KMS-11 (cell line): ENCODE results near the gene ZFYVE28.
A peak's percentile ranks its signal among the peaks of the same experiment; 100 is the strongest.

ENCODE experiments used
- H2AFZ ChIP-seq: fragments of 200-600 bp; sonication (generic); 2 replicates; pipeline ENCODE4 v1.6.1; 2016; ENCODE audit warnings: antibody characterized with exemption, mixed run types, low read depth
- H3K27ac ChIP-seq: fragments of 200-600 bp; sonication (generic); 2 replicates; pipeline ENCODE4 v1.6.1; 2016; ENCODE audit warnings: mild to moderate bottlenecking, mixed run types
- H3K27me3 ChIP-seq: fragments of 200-600 bp; sonication (generic); 2 replicates; pipeline ENCODE4 v1.6.1; 2017; ENCODE audit warnings: mild to moderate bottlenecking, low read depth, mixed run types, moderate library complexity; ENCODE audit not compliant: insufficient read depth
- H3K36me3 ChIP-seq: fragments of 200-600 bp; sonication (generic); 2 replicates; pipeline ENCODE4 v1.6.1; 2017; ENCODE audit warnings: mild to moderate bottlenecking, mixed run types; ENCODE audit not compliant: insufficient read depth
- H3K4me1 ChIP-seq: fragments of 200-600 bp; sonication (generic); 2 replicates; pipeline ENCODE4 v1.6.1; 2016; ENCODE audit warnings: mild to moderate bottlenecking, low read depth, mixed run types; ENCODE audit not compliant: poor library complexity, severe bottlenecking
- H3K4me2 ChIP-seq: fragments of 200-600 bp; sonication (generic); 2 replicates; pipeline ENCODE4 v1.7.0; 2016; ENCODE audit warnings: mild to moderate bottlenecking, mixed run types
- H3K4me3 ChIP-seq: fragments of 200-600 bp; sonication (generic); IDR thresholded peaks from 2 replicates; pipeline ENCODE4 v1.6.1; 2017; ENCODE audit warnings: low read depth, low read length, mixed read lengths; ENCODE audit not compliant: insufficient read depth
- H3K79me2 ChIP-seq: fragments of 200-600 bp; sonication (generic); 2 replicates; pipeline ENCODE4 v1.6.1; 2016; ENCODE audit warnings: low read depth, mixed run types; ENCODE audit not compliant: insufficient read depth
- H3K9ac ChIP-seq: fragments of 200-600 bp; sonication (generic); 2 replicates; pipeline ENCODE4 v1.6.1; 2016; ENCODE audit warnings: mild to moderate bottlenecking, mixed run types
- H4K20me1 ChIP-seq: fragments of 200-600 bp; sonication (generic); 2 replicates; pipeline ENCODE4 v1.6.1; 2016; ENCODE audit warnings: mild to moderate bottlenecking, mixed run types; ENCODE audit not compliant: insufficient read depth
- TF ChIP-seq, protein P1 (sequence below): fragments of 200-600 bp; sonication (generic); conservative IDR thresholded peaks from 2 replicates; pipeline ENCODE4 v1.6.1; 2017; ENCODE audit warnings: low read depth, mild to moderate bottlenecking, antibody characterized with exemption, low read length, moderate library complexity, mixed read lengths

The ZFYVE28 gene

DNA sequence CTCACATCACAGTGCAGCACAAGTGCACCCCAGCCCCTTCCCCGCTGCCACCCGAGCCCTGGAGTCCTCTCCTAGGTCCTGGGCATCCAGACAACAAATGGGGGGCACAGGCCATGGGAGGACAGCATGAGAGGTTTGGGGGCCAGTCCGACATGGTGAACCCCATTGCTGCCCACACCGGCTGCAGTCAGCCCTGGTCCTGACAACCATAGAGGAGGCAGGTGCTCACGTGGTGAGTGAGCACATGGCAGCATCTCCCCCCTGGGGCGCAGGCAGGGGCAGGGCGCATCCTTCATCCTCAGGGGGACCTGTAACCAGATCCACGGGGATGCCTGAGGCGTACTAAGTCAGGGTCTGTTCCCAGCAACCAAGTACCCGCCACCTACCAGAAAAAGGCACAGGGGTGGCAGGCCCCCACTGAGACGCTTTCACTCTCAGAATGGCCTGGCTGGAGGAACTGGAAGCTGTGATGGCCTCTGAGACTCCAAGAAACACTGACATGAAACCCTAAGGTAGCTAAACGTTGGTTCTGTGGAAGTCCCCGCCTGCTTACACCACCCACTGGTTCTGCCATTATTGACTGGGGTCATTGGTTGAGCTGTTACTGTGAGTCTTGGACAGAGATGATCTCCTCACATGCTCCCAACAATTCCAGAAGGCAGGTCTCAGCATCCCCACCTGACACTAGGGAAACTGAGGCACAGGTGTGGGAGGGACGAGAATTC is 6.5 kb downstream of the ZFYVE28 start:
- Histone ChIP-seq H3K27ac (peak overlapping the region; percentile 98), H3K79me2 (no peaks in the 10 kb centered on the region), H3K36me3 (no peaks in the 10 kb centered on the region), H3K4me3 (no peak overlapping the region), H3K9ac (peak overlapping the region; percentile 87), H3K4me2 (peak overlapping the region; percentile 80), H3K4me1 (peaks cover 30% of the 10 kb centered on the region), H4K20me1 (no peaks in the 10 kb centered on the region), H3K27me3 (no peaks in the 10 kb centered on the region), H2AFZ (peak overlapping the region; percentile 5; the same call in 1 of the 2 replicates)
- TF ChIP-seq, protein P1, sequence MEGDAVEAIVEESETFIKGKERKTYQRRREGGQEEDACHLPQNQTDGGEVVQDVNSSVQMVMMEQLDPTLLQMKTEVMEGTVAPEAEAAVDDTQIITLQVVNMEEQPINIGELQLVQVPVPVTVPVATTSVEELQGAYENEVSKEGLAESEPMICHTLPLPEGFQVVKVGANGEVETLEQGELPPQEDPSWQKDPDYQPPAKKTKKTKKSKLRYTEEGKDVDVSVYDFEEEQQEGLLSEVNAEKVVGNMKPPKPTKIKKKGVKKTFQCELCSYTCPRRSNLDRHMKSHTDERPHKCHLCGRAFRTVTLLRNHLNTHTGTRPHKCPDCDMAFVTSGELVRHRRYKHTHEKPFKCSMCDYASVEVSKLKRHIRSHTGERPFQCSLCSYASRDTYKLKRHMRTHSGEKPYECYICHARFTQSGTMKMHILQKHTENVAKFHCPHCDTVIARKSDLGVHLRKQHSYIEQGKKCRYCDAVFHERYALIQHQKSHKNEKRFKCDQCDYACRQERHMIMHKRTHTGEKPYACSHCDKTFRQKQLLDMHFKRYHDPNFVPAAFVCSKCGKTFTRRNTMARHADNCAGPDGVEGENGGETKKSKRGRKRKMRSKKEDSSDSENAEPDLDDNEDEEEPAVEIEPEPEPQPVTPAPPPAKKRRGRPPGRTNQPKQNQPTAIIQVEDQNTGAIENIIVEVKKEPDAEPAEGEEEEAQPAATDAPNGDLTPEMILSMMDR: no peak

DNA sequence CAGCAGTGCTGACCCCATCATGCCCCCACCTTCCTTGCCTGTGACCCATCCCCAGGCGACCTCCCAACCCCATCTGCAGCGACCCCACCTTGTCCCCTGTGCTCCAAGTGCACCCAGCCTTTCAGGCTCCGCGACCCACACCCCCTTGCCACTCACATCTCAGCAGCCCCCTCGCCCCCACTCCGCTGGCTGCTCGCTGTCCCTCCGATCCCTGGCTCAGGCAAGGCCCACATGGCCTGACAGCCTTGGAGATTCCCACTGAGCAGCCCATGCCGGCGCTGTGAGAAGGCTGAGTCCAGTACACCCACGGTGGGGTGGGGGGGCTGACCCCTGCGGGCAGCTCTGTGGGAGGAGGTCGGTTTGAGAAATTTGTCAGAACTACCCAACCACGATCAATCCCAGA is 9.1 kb downstream of the ZFYVE28 start:
- H3K9ac ChIP-seq: no peak overlapping the region
- H3K27ac ChIP-seq: no peak overlapping the region
- TF ChIP-seq, protein P1: no peak

DNA sequence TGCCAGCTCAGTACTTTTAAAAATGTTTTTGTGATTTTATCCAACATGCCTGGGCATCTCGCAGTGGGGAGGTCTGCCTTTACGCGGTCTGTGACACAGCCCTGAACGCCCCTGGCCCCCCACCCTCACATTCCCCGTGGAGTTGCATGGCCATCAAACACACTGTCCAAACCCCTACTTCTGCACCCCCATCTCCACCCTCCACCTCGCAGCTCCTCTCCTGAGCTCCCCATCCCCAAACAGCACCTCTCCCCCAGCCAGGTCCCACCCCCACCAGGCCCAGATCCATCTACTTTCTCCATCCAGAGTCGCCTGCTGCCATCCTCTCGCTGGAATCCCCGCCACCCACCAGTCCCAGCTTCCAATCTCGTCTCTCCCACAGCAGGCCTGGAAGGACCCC is 9.5 kb downstream of the ZFYVE28 start:
- H4K20me1 ChIP-seq: no peaks in the 10 kb centered on the region
- H3K4me3 ChIP-seq: no peak overlapping the region

More for the DNA sequence above, 9.1 kb downstream of the ZFYVE28 start:
- Histone ChIP-seq H3K27me3 (no peaks in the 10 kb centered on the region), H3K4me1 (peaks cover 23% of the 10 kb centered on the region), H3K36me3 (no peaks in the 10 kb centered on the region), H4K20me1 (no peaks in the 10 kb centered on the region), H2AFZ (no peak overlapping the region), H3K79me2 (no peaks in the 10 kb centered on the region), H3K4me3 (no peak overlapping the region), H3K4me2 (no peak overlapping the region)

DNA sequence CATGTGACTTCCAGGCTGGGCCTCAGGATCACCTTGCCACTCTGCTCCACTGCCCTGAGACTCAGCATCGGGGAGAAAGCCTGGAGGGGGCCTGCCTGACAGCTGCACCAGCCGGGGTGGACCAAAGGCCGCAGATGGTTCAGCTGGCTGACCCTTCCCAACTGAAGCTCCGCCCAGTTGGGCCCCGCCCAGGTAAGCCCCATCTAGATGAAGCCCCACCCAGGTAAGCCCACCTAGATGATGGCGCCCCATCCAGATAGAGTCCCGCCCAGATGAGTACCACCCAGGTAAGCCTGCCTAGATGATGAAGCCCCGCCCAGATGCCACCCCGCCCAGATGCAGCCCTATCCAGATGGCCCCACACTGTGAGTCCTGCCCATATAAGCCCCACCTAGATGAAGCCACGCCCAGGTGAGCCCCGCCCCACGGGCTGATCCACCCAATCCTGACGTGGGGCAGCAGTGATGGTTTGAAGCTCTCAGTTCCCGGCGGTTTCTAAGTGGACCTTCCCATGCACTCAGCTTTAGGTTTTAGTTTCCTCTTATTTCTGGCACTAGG is 10.0 kb downstream of the ZFYVE28 start:
- TF ChIP-seq, protein P1: no peak
- no peaks in the 10 kb centered on the region for H3K27me3 ChIP-seq
- no peak overlapping the region for H2AFZ ChIP-seq
- H3K4me3 ChIP-seq: no peak overlapping the region
- H4K20me1 ChIP-seq: no peaks in the 10 kb centered on the region
- no peak overlapping the region for H3K9ac ChIP-seq
- no peaks in the 10 kb centered on the region for H3K36me3 ChIP-seq
- H3K4me1 ChIP-seq: peaks cover 14% of the 10 kb centered on the region
- H3K79me2 ChIP-seq: no peaks in the 10 kb centered on the region
- no peak overlapping the region for H3K27ac ChIP-seq
- no peak overlapping the region for H3K4me2 ChIP-seq

More for the DNA sequence above, 9.5 kb downstream of the ZFYVE28 start:
- no peaks in the 10 kb centered on the region for H3K27me3 ChIP-seq
- H2AFZ ChIP-seq: no peak overlapping the region
- H3K27ac ChIP-seq: no peak overlapping the region
- H3K9ac ChIP-seq: no peak overlapping the region
- H3K4me1 ChIP-seq: peaks cover 19% of the 10 kb centered on the region
- no peak overlapping the region for H3K4me2 ChIP-seq
- no peaks in the 10 kb centered on the region for H3K79me2 ChIP-seq
- H3K36me3 ChIP-seq: no peaks in the 10 kb centered on the region
- TF ChIP-seq, protein P1: no peak
